H9 (cell line): ENCODE data around the gene VPREB1. TPM values are rescaled to one million over a fixed set of nuclear protein-coding genes. Genes with fewer than 3 reads are reported as not detected.

Source experiments
- DNase-seq: peaks from one replicate; pipeline ENCODE4 v3.0.0-alpha.2; 2017
- H2AFZ ChIP-seq: one replicate; pipeline ENCODE4 v1.6.1; 2013; ENCODE audit warnings: mild to moderate bottlenecking, low read length, control low read depth, moderate library complexity
- H2AK5ac ChIP-seq: 2 replicates; pipeline ENCODE4 v1.6.1; 2013; ENCODE audit warnings: low read length, control low read depth, mixed read lengths; ENCODE audit not compliant: insufficient read length
- H2BK120ac ChIP-seq: one replicate; pipeline ENCODE4 v1.6.1; 2013; ENCODE audit warnings: low read depth, mild to moderate bottlenecking, low read length, control low read depth, inconsistent platforms; ENCODE audit not compliant: poor library complexity, severe bottlenecking
- H2BK12ac ChIP-seq: 2 replicates; pipeline ENCODE4 v1.6.1; 2013; ENCODE audit warnings: low read length, control low read depth, mixed read lengths, low read depth; ENCODE audit not compliant: insufficient read length
- H2BK15ac ChIP-seq: 2 replicates; pipeline ENCODE4 v1.6.1; 2013; ENCODE audit warnings: low read depth, low read length, control low read depth
- H2BK20ac ChIP-seq: one replicate; pipeline ENCODE4 v1.6.1; 2013; ENCODE audit warnings: low read depth, mild to moderate bottlenecking, low read length, control low read depth, inconsistent platforms; ENCODE audit not compliant: poor library complexity, severe bottlenecking
- H2BK5ac ChIP-seq: 2 replicates; pipeline ENCODE4 v1.6.1; 2013; ENCODE audit warnings: low read length, control low read depth, mixed read lengths; ENCODE audit not compliant: insufficient read length
- H3K14ac ChIP-seq: 2 replicates; pipeline ENCODE4 v1.6.1; 2013; ENCODE audit warnings: low read length, control low read depth; ENCODE audit not compliant: insufficient read depth
- H3K18ac ChIP-seq: 2 replicates; pipeline ENCODE4 v1.6.1; 2013; ENCODE audit warnings: low read depth, mild to moderate bottlenecking, mixed read lengths, low read length, control low read depth; ENCODE audit not compliant: insufficient read length
- H3K23ac ChIP-seq: 2 replicates; pipeline ENCODE4 v1.6.1; 2013; ENCODE audit warnings: low read length, control low read depth, mixed read lengths, low read depth; ENCODE audit not compliant: insufficient read length
- H3K23me2 ChIP-seq: 2 replicates; pipeline ENCODE4 v1.6.1; 2013; ENCODE audit warnings: low read depth, mild to moderate bottlenecking, mixed read lengths, low read length, control low read depth; ENCODE audit not compliant: insufficient read length, poor library complexity, severe bottlenecking
- H3K27ac ChIP-seq: 2 replicates; pipeline ENCODE4 v1.5.1; 2013; ENCODE audit warnings: low read length, control low read depth, mixed read lengths, low read depth; ENCODE audit not compliant: insufficient read length
- H3K27me3 ChIP-seq: 2 replicates; pipeline ENCODE4 v1.6.1; 2013; ENCODE audit warnings: low read length, control low read depth, inconsistent platforms; ENCODE audit not compliant: insufficient read depth
- H3K4ac ChIP-seq: 2 replicates; pipeline ENCODE4 v1.6.1; 2013; ENCODE audit warnings: low read depth, mild to moderate bottlenecking, control low read depth, inconsistent platforms, low read length, moderate library complexity
- H3K4me1 ChIP-seq: 2 replicates; pipeline ENCODE4 v1.6.1; 2013; ENCODE audit warnings: low read length, control low read depth, inconsistent platforms; ENCODE audit not compliant: insufficient read depth
- H3K4me2 ChIP-seq: 2 replicates; pipeline ENCODE4 v1.6.1; 2013; ENCODE audit warnings: low read length, control low read depth, mixed read lengths; ENCODE audit not compliant: insufficient read length, insufficient read depth
- H3K56ac ChIP-seq: 2 replicates; pipeline ENCODE4 v1.6.1; 2013; ENCODE audit warnings: low read depth, mild to moderate bottlenecking, mixed read lengths, low read length, control low read depth; ENCODE audit not compliant: insufficient read length
- H3K79me1 ChIP-seq: 2 replicates; pipeline ENCODE4 v1.6.1; 2013; ENCODE audit warnings: low read depth, mild to moderate bottlenecking, moderate library complexity, low read length, control low read depth, inconsistent platforms; ENCODE audit not compliant: insufficient read depth, poor library complexity, severe bottlenecking
- H3K79me2 ChIP-seq: 2 replicates; pipeline ENCODE4 v1.6.1; 2013; ENCODE audit warnings: low read length, control low read depth, inconsistent platforms; ENCODE audit not compliant: insufficient read depth
- H3K9ac ChIP-seq: 2 replicates; pipeline ENCODE4 v1.6.1; 2013; ENCODE audit warnings: low read length, control low read depth, mixed read lengths; ENCODE audit not compliant: insufficient read length; ENCODE audit errors: extremely low read depth
- H3K9me3 ChIP-seq: one replicate; pipeline ENCODE4 v1.6.1; 2013; ENCODE audit warnings: low read depth, low read length, inconsistent platforms; ENCODE audit not compliant: control insufficient read depth
- H3T11ph ChIP-seq: one replicate; pipeline ENCODE4 v1.6.1; 2013; ENCODE audit warnings: mild to moderate bottlenecking, low read length, control low read depth, inconsistent platforms
- H4K20me1 ChIP-seq: one replicate; pipeline ENCODE4 v1.6.1; 2013; ENCODE audit not compliant: control insufficient read depth, insufficient read length, insufficient read depth
- H4K5ac ChIP-seq: 2 replicates; pipeline ENCODE4 v1.6.1; 2013; ENCODE audit warnings: low read depth, mild to moderate bottlenecking, mixed read lengths, low read length, control low read depth; ENCODE audit not compliant: insufficient read length
- H4K8ac ChIP-seq: replicated peaks from 2 replicates; pipeline ENCODE4 v1.6.1; 2013; ENCODE audit warnings: low read length, control low read depth, mixed read lengths, low read depth; ENCODE audit not compliant: insufficient read length
- H4K91ac ChIP-seq: 2 replicates; pipeline ENCODE4 v1.6.1; 2013; ENCODE audit warnings: low read depth, mild to moderate bottlenecking, moderate library complexity, mixed read lengths, low read length, control low read depth; ENCODE audit not compliant: insufficient read length
- H3K27ac Mint-ChIP-seq, 3 experiments: 2 replicates in 2 of 3; 3 replicates in 1 of 3; pipeline ENCODE4 v1.8.0; 2020 to 2021; ENCODE audit warnings: mixed read lengths in 3 of 3, mild to moderate bottlenecking in 1 of 3, moderate library complexity in 1 of 3
- H3K27me3 Mint-ChIP-seq: 2 replicates; pipeline ENCODE4 v1.8.0; 2021; ENCODE audit warnings: low read depth, mild to moderate bottlenecking, moderate library complexity, mixed read lengths
- H3K36me3 Mint-ChIP-seq, 3 experiments: 2 replicates in 2 of 3; 3 replicates in 1 of 3; pipeline ENCODE4 v1.8.0; 2020 to 2021; ENCODE audit warnings: low read depth in 3 of 3, mixed read lengths in 3 of 3; ENCODE audit not compliant: insufficient read depth in 1 of 3
- H3K4me1 Mint-ChIP-seq, 2 experiments: 2 replicates each; pipeline ENCODE4 v1.8.0; 2020; ENCODE audit warnings: mixed read lengths in 2 of 2
- H3K4me3 Mint-ChIP-seq, 2 experiments: 2 replicates in 1 of 2; 3 replicates in 1 of 2; pipeline ENCODE4 v1.8.0; 2020 to 2021; ENCODE audit warnings: mild to moderate bottlenecking in 2 of 2, mixed read lengths in 2 of 2, moderate library complexity in 1 of 2
- H3K9me3 Mint-ChIP-seq, 2 experiments: 2 replicates in 1 of 2; 3 replicates in 1 of 2; pipeline ENCODE4 v1.8.0; 2020; ENCODE audit warnings: mild to moderate bottlenecking in 2 of 2, mixed read lengths in 2 of 2, moderate library complexity in 1 of 2
- CTCF ChIP-seq: fragments of 200-600 bp; sonication (generic); conservative IDR thresholded peaks from 3 replicates; pipeline ENCODE4 v1.8.0; 2021; ENCODE audit warnings: antibody characterized with exemption, mild to moderate bottlenecking
- WGBS: extraction: QIAGEN DNeasy Blood & Tissue Kit; methylation state at CpG from one replicate; pipeline ENCODE4 v1.1.7; 2013; ENCODE audit warnings: missing lambda C conversion rate, low lambda C conversion rate, mixed read lengths; ENCODE audit not compliant: insufficient read length; ENCODE audit errors: extremely low coverage; 5-methylcytosine and 5-hydroxymethylcytosine counted together
- total RNA-seq: library from RNA; stranded (reverse); gene quantifications from 2 replicates; pipeline ENCODE4 v1.2.1, GENCODE V29; 2021

VPREB1 gene
- total RNA-seq, 1 experiment from 2014 or later, result not detected

GRCh38 chr22:22237521-22237920 lies 7.1 kb upstream of the VPREB1 start:
- peaks cover 85% of the 10 kb centered on the region for H3K27me3 ChIP-seq
- H3K9me3 Mint-ChIP-seq, result peaks cover 2 to 5% of the 10 kb centered on the region in 2 experiments; a peak in 3 of 5 replicates
- no peaks in the 10 kb centered on the region for H3K79me1 ChIP-seq
- no peak overlapping the region for H2BK20ac ChIP-seq
- H3K23me2 ChIP-seq, result no peaks in the 10 kb centered on the region
- H3K79me2 ChIP-seq, result no peaks in the 10 kb centered on the region
- TF ChIP-seq CTCF, result no peak
- no peak overlapping the region for H4K5ac ChIP-seq
- H2BK5ac ChIP-seq, result no peak overlapping the region
- no peak overlapping the region for H2AK5ac ChIP-seq
- peaks cover 0 to 3% of the 10 kb centered on the region in 2 experiments; a peak in 1 of 4 replicates for H3K4me1 Mint-ChIP-seq
- H3K4me3 Mint-ChIP-seq, result no peak overlapping the region
- H3K9me3 ChIP-seq, result no peaks in the 10 kb centered on the region
- H3K23ac ChIP-seq, result no peak overlapping the region
- no peak overlapping the region for H2BK15ac ChIP-seq
- H4K8ac ChIP-seq, result no peak overlapping the region
- no peak overlapping the region for H3K4me2 ChIP-seq
- H3K9ac ChIP-seq, result no peak overlapping the region
- no peak overlapping the region for H3K4ac ChIP-seq
- H3K27ac ChIP-seq, result no peak overlapping the region
- H4K91ac ChIP-seq, result no peak overlapping the region
- no peak overlapping the region for H2BK12ac ChIP-seq
- no peaks in the 10 kb centered on the region for H3K4me1 ChIP-seq
- peaks cover 100% of the 10 kb centered on the region for H3K27me3 Mint-ChIP-seq
- no peak overlapping the region for H3K14ac ChIP-seq
- H2AFZ ChIP-seq, result no peak overlapping the region
- H4K20me1 ChIP-seq, result no peaks in the 10 kb centered on the region
- no peak overlapping the region for H3K18ac ChIP-seq
- DNase-seq, result no peak
- no CpG with 5 or more reads among the region's 4 CpGs for WGBS
- no peak overlapping the region for H3K56ac ChIP-seq
- H3T11ph ChIP-seq, result no peak overlapping the region
- H3K27ac Mint-ChIP-seq, result no peak overlapping the region
- no peaks in the 10 kb centered on the region; a peak in 2 of 7 replicates for H3K36me3 Mint-ChIP-seq
- H2BK120ac ChIP-seq, result no peak overlapping the region
